HFF-Myc (cell line): ENCODE results near the gene IGF1R.
A peak's percentile ranks its signal among the peaks of the same experiment; 100 is the strongest.

Source experiments
- DNase-seq: peaks from one replicate; pipeline ENCODE4 v3.0.0-alpha.2; 2011; ENCODE audit warnings: low read depth; ENCODE audit errors: extremely low read depth
- H3K4me3 ChIP-seq: replicated peaks from 2 replicates; pipeline ENCODE4 v1.5.1; 2011; ENCODE audit warnings: low read depth, mild to moderate bottlenecking, control low read depth, low read length
- TF ChIP-seq, protein P1 (sequence below): IDR thresholded peaks from 2 replicates; pipeline ENCODE4 v1.5.1; 2012; ENCODE audit warnings: mild to moderate bottlenecking, low read depth, low read length, control low read depth; ENCODE audit errors: missing control alignments

The IGF1R gene

DNA sequence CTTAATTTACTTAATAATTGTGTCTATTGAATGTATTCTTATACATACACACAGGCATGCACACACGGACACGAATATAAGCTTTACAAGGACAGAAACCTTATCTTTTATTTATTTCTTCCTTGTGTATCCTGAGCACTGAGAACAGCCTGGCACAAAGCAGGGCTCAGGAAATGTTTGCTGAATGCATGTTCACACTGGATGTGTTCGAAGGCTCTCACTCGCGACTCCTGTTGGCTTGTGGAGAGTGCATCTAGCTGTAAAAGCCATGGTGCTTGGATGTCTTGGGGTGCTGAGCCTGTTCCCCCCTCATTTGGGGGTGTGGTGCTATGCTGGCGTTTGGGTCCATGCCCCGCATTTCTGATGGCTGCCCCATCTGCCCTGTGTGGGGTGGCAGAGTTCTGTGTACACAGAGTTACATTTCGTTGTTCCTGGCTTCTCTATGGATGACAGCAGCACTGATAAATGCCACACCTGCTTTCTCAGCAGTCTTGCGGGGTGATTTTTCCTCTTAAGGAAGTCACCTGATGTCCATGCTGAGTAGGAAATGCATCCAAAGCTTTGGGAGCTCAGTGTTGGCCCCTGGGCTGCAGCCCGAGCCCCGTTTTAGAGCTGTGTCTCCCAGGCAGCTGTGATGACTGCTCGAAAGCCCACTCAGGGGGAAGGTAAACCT, 148.5 kb downstream of the IGF1R start:
- DNase-seq = no peak
- no peak overlapping the region for H3K4me3 ChIP-seq
- TF ChIP-seq, protein P1, sequence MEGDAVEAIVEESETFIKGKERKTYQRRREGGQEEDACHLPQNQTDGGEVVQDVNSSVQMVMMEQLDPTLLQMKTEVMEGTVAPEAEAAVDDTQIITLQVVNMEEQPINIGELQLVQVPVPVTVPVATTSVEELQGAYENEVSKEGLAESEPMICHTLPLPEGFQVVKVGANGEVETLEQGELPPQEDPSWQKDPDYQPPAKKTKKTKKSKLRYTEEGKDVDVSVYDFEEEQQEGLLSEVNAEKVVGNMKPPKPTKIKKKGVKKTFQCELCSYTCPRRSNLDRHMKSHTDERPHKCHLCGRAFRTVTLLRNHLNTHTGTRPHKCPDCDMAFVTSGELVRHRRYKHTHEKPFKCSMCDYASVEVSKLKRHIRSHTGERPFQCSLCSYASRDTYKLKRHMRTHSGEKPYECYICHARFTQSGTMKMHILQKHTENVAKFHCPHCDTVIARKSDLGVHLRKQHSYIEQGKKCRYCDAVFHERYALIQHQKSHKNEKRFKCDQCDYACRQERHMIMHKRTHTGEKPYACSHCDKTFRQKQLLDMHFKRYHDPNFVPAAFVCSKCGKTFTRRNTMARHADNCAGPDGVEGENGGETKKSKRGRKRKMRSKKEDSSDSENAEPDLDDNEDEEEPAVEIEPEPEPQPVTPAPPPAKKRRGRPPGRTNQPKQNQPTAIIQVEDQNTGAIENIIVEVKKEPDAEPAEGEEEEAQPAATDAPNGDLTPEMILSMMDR = no peak

DNA sequence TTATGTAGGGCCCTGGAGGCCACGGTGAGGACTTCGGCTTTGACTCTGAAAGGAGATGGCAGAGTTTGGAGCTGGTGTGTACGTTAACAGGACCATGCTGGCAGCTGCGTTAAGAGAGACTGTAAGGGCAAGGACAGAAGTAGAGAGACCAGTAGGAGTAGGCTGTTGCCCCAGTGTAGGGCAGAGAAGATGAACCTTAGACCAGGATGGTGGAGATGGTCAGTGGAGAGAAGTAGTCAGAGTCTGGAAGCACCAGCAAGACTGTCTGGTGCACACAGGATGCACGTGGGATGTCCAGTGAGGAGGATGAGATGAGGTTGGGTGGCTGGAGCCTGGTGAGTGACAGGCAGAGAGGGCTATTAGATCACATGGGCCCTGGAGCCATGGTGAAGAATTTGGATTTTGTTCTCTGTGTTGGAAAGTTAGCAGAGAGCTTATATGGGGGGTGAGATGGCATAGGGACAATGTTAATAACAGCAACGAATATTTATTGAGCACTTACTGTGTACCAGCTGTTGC, 150.1 kb downstream of the IGF1R start:
- no peak overlapping the region for H3K4me3 ChIP-seq
- TF ChIP-seq, protein P1 = no peak
- no peak for DNase-seq

DNA sequence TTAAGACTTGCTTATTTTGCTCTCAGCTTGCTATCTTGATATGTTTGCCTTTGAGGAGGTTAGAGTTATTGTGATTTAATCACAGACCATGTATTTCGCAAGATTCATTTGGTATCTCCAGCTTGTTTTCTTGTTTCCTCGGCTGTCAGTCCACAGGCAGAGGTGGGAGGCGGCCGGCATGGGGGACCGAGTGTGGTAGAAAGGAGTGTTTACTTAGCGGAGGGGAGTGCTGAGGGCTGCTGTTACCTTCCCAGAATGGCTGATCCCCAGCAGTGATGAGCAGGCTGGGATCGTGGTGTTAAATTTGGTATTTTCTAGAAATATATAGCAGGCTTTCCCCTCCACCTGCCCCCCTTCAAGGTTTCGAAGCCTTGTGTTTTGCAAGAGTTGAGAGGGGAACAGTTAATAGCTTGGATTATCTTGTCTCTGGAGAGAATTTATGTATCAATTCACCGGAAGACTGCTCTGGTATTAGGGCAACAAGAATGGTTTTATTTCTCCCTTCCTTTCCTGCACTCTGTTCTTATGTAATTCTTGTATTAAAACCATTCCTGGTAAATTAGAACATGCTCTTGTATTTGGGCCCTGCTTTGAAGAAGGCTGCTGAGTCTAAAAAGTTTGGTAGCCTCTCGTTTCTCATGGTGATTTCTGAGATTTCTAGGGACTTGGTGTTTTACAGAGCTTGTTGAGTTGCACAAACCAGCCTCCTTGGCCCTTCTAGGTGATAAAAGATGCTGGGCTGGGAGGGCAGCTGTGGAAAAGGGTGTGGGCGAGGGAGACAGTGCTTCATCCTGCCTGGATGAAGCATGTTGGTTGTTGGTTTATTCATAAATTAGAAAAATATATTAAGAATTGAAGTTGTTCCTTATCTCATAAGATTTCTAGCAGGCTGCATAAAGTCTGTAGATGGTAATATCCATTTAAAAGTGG, 151.4 kb downstream of the IGF1R start:
- DNase-seq = no peak
- TF ChIP-seq, protein P1 = no peak
- no peak overlapping the region for H3K4me3 ChIP-seq

DNA sequence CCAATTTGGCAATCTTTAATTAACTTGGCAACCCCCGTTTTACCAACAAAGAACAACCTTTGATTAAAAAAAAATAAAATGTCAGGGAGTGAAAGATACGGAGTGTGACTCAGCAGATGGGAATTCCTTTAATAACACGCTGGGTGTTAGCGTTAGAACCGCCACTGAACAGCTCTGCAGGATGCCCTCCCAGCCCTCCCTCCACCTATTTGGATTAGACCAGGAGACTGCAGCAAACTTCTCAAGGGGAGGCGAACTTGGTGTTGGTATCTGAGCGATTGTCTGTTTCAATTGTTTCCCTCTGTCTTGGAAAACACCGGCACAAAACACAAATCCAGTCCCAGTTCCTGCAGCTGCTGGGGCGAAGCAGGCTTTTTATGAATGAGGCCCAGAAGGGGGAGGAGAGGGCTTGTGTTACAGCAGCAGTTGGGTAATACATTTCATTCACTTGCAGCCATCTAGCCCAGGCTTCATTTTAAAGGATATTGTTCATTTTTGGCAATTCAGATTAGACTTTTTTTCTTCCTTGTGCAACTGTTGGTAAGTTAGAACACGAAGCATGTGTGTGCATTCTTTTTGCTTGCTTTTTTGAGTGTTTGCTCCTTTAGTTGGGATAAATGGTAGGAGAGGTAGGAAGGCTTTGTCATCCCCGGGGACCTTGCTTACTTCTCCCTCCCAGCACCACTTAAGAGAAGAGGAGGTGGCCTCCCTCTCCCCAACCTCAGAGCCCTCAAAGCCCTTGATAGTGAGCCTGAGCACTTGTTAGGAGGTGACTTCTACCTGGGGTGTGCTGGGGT, 152.3 kb downstream of the IGF1R start:
- peak; percentile 26 for DNase-seq
- TF ChIP-seq, protein P1 = no peak
- H3K4me3 ChIP-seq = no peak overlapping the region

DNA sequence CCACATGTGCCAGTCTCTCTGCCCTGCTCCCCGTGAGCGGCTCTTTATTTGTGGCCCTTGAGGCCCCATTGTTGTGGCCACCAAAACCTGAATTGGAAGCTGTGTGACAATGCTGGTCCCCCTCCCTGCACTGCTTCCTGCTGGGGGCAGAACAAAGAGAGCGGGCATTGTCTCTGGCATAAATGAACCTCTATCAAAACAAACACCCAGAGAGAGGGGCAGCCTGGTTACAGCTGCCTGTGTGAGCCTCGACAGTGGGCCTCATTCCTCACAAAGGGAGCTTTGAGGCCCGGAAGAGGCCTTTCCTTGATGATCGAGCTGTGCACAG, 152.9 kb downstream of the IGF1R start:
- DNase-seq = no peak
- TF ChIP-seq, protein P1 = no peak
- no peak overlapping the region for H3K4me3 ChIP-seq

DNA sequence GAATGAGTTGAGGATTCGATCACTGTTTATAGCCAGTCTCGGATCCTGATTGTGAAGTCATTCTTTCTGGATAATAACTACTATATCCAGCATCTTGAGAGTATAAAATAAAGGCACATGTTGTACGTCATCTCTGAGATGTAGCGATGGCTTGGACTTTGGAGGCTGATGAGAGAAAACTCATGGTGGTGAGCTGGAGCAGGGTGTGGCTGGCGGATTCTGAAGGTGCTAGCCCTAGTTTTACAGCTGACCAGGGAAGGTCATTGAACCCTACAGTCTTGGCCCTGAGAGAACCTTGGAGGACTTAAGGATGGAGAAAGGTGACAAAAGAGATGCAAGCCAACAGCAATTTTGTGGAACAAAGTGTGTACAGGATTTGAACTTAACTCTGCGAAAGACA, 153.8 kb downstream of the IGF1R start:
- DNase-seq = no peak
- H3K4me3 ChIP-seq = no peak overlapping the region
- TF ChIP-seq, protein P1 = no peak
